Activated B cell treated with CpG ODN at 0.5 μM for 24 hours (primary cell): Measurements from ENCODE around the gene PCGF5. TPM values are rescaled to one million over a fixed set of nuclear protein-coding genes. Genes with fewer than 3 reads are reported as not detected.

Experiments
- ATAC-seq: fragments of 200-7000 bp; cut with Tn5 transposase; one replicate; pipeline ENCODE4 v1.10.0; 2021; ENCODE audit warnings: low read depth, mild to moderate bottlenecking, moderate library complexity
- CTCF ChIA-PET: fragments of 350-600 bp; sonication (Branson Sonifier 250); formaldehyde crosslinking; loops from one replicate; lab custom pipeline; 2021; ENCODE audit warnings: antibody characterized with exemption; lab: Charles Lee
- POLR2A ChIA-PET: fragments of 350-600 bp; sonication (Branson Sonifier 250); formaldehyde crosslinking; loops from one replicate; lab custom pipeline; 2021; ENCODE audit warnings: antibody characterized with exemption; lab: Charles Lee
- DNase-seq: peaks from one replicate; pipeline ENCODE4 v3.0.0; 2022
- H3K27ac Mint-ChIP-seq: one replicate; pipeline ENCODE4 v1.8.0; 2020; ENCODE audit warnings: mixed read lengths
- H3K27me3 Mint-ChIP-seq: one replicate; pipeline ENCODE4 v1.8.0; 2021; ENCODE audit warnings: mixed read lengths
- H3K36me3 Mint-ChIP-seq: one replicate; pipeline ENCODE4 v1.8.0; 2021; ENCODE audit warnings: low read depth, mixed read lengths
- H3K4me1 Mint-ChIP-seq: one replicate; pipeline ENCODE4 v1.8.0; 2021; ENCODE audit warnings: mixed read lengths
- H3K4me3 Mint-ChIP-seq: one replicate; pipeline ENCODE4 v1.8.0; 2020; ENCODE audit warnings: mild to moderate bottlenecking, mixed read lengths
- H3K9me3 Mint-ChIP-seq: one replicate; pipeline ENCODE4 v1.8.0; 2020; ENCODE audit warnings: mixed read lengths
- intact Hi-C: fragments of 100-400 bp; cut with micrococcal nuclease; formaldehyde crosslinking; loops from one replicate; pipeline ENCODE4 v1.15.1; 2024
- total RNA-seq: library from RNA; stranded (reverse); gene quantifications from 2 replicates; pipeline ENCODE4 v1.2.3, GENCODE V29; 2022
- TF ChIP-seq, protein P1 (sequence below): fragments of 200-600 bp; IDR thresholded peaks from one replicate; pipeline ENCODE4 v1.8.0; 2022; ENCODE audit warnings: antibody characterized with exemption, mild to moderate bottlenecking

PCGF5 gene
- total RNA-seq, 1 donor from 2014 or later = 72.9 TPM

DNA sequence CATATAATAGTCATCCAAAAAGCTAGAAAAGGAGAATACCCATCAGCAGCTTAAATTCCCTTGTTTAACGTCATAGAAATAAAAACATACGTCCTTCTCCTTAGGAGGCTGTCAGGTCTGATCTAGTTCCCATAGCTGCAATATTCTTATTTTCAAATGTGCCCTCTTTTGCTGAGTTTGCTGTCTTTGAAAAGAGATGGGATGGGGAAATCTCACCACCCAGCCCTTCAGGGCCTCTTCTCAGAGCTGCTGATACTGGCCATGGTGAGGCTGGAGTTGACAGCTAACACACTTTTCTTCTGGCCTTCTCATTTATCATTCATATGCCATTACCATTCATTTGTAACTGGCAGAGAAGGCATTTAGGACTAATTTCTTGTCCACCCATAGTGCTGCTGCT, 5.1 kb upstream of the PCGF5 start:
- H3K36me3 Mint-ChIP-seq = peaks cover 1% of the 10 kb centered on the region
- ChIA-PET POLR2A (interaction anchor here (3.2 kb wide), 1 partner anchor 53 kb away, joined by 19 read pairs; no protein-coding TSS in a partner anchor), CTCF (interaction anchor here (2.2 kb wide), 2 partner anchors 35 to 53 kb away, joined by 6 read pairs; no protein-coding TSS in a partner anchor)
- H3K9me3 Mint-ChIP-seq = no peaks in the 10 kb centered on the region
- DNase-seq (no peak), ATAC-seq (no peak)
- no peak overlapping the region for H3K4me3 Mint-ChIP-seq
- no peaks in the 10 kb centered on the region for H3K27me3 Mint-ChIP-seq
- intact Hi-C loops = loop anchor here (1.0 kb wide), 1 partner anchor 9 kb away; no protein-coding TSS in a partner anchor
- TF ChIP-seq, protein P1, sequence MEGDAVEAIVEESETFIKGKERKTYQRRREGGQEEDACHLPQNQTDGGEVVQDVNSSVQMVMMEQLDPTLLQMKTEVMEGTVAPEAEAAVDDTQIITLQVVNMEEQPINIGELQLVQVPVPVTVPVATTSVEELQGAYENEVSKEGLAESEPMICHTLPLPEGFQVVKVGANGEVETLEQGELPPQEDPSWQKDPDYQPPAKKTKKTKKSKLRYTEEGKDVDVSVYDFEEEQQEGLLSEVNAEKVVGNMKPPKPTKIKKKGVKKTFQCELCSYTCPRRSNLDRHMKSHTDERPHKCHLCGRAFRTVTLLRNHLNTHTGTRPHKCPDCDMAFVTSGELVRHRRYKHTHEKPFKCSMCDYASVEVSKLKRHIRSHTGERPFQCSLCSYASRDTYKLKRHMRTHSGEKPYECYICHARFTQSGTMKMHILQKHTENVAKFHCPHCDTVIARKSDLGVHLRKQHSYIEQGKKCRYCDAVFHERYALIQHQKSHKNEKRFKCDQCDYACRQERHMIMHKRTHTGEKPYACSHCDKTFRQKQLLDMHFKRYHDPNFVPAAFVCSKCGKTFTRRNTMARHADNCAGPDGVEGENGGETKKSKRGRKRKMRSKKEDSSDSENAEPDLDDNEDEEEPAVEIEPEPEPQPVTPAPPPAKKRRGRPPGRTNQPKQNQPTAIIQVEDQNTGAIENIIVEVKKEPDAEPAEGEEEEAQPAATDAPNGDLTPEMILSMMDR = no peak
- peaks cover 69% of the 10 kb centered on the region for H3K4me1 Mint-ChIP-seq
- H3K27ac Mint-ChIP-seq = peak overlapping the region; percentile 68

DNA sequence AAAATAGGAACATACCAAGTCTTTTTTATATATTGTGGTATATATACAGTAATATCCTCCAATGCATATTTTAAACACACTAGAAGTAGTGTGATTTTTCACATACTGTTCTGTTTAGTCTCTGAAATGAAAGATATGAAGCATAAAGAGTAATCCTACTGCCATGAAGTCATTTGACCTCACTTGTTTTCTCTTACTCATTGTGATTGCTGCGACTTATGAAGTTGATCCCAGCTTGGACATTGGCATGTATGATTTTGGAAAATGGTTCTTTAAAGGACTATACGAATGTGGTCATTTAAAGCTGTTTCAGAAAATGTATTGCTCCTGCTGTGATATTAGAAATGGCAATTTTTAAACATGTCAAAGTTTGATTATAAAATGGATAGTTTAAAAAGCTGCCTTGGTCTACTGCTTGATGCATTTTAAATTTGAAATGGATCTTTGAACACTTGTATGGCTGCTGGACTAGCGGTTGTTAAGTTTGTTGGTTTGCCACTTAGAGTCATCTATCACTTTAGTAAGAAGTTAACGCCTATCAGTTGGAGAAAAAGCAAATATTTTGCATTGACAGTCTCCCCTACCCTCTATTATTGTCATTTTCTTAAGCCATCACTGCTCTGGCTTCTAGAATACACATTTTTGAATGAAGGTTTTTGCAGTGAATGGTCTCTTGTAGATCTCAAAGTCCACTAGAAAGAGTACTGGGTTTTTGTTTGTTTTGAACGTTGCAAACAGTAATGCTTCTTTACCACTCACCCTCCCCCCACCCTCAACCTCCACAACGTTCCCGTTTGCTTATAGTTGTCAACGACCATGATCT, 881 bp upstream of the PCGF5 start:
- peaks cover 20% of the 10 kb centered on the region for H3K36me3 Mint-ChIP-seq
- DNase-seq = no peak
- intact Hi-C loops = loop anchor here (1.0 to 10.0 kb wide), 10 partner anchors 9 to 575 kb away; partner anchors contain the start of genes HECTD2 and TNKS2
- no peaks in the 10 kb centered on the region for H3K27me3 Mint-ChIP-seq
- ChIA-PET POLR2A (interaction anchor here (0.8 to 3.8 kb wide), 9 partner anchors 8 to 57 kb away, joined by 3 to 53 read pairs (median 4); no protein-coding TSS in a partner anchor), CTCF (interaction anchor here (1.2 to 2.8 kb wide), 4 partner anchors 9 to 214 kb away, joined by 4 to 10 read pairs (median 6); no protein-coding TSS in a partner anchor)
- no peak for ATAC-seq
- peaks cover 73% of the 10 kb centered on the region for H3K4me1 Mint-ChIP-seq
- H3K27ac Mint-ChIP-seq = peak overlapping the region; percentile 91
- H3K9me3 Mint-ChIP-seq = no peaks in the 10 kb centered on the region
- TF ChIP-seq, protein P1 = no peak
- H3K4me3 Mint-ChIP-seq = peak overlapping the region; percentile 84

DNA sequence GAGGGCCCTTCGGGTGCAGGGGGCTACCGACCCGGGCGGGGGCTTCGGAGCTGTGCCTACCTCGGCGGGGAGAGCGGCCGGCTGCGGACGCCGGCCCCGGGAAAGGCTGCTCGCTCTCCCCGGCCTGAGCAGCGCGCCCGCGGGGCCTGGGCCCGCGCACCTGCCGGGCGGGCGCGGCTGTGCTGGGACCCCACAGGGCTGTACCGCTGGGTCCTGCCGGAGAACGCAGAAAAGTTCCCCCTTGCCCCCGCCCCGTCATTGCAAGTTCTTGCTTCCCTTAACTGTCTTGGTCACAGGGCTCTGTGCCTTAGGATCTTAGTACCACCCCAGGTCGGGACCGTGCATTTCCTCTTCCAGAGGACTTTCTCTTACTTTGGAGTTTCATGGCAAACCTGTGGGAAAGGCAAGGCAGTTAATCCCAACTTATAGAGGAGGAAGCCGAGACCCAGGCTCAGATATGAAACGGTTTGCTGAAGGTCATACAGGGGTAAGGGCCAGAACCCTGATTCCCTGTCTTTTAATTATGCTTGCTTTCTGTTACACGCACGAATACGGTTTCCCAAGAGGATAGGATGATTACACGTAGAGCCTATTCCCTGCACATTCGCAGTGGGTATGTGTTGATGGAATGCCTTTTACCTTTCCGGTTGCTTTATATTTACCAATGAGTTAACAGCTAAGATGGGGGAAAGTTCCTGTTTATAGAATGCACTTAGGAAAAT, 652 bp downstream of the PCGF5 start:
- peaks cover 26% of the 10 kb centered on the region for H3K36me3 Mint-ChIP-seq
- intact Hi-C loops = loop anchor here (1.0 to 10.0 kb wide), 10 partner anchors 11 to 574 kb away; partner anchors contain the start of genes HECTD2 and TNKS2
- POLR2A ChIA-PET = interaction anchor here (0.6 to 3.8 kb wide), 11 partner anchors 16 to 1076 kb away, joined by 3 to 53 read pairs (median 4); no protein-coding TSS in a partner anchor
- peaks cover 65% of the 10 kb centered on the region for H3K4me1 Mint-ChIP-seq
- peak; percentile 35 for ATAC-seq
- H3K27ac Mint-ChIP-seq = peak overlapping the region; percentile 89
- H3K4me3 Mint-ChIP-seq = peak overlapping the region; percentile 93
- no peaks in the 10 kb centered on the region for H3K27me3 Mint-ChIP-seq
- CTCF ChIA-PET = interaction anchor here (0.9 to 2.8 kb wide), 5 partner anchors 10 to 215 kb away, joined by 3 to 10 read pairs (median 5); no protein-coding TSS in a partner anchor
- no peak for DNase-seq
- TF ChIP-seq, protein P1 = no peak
- H3K9me3 Mint-ChIP-seq = no peaks in the 10 kb centered on the region

DNA sequence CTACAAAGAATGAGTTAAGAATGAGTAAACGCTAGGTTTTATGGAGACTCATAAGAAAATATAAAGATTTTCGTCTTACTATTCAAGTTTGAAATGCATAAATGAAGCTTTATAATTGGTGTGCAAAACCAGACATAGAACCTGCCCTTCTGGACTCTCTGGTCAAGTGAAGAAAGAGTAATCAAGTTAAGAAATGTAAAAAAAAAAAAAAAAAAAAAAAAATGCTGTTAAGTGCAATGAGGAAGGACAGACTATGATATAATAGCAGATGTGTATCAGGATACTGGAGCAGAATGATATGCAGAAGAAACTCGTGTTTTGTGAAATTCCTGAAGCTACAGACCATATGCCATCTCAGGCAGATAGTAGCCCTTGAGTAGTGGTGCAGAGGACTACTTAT, 5.6 kb downstream of the PCGF5 start:
- H3K36me3 Mint-ChIP-seq = peaks cover 48% of the 10 kb centered on the region
- no peak overlapping the region for H3K27ac Mint-ChIP-seq
- peaks cover 55% of the 10 kb centered on the region for H3K4me1 Mint-ChIP-seq
- no peak for ATAC-seq
- H3K4me3 Mint-ChIP-seq = no peak overlapping the region
- TF ChIP-seq, protein P1 = no peak
- H3K9me3 Mint-ChIP-seq = no peaks in the 10 kb centered on the region
- CTCF ChIA-PET = interaction anchor here (1.1 kb wide), 1 partner anchor 135 kb away, joined by 4 read pairs; no protein-coding TSS in a partner anchor
- intact Hi-C loops = loop anchor here (10.0 kb wide), 1 partner anchor 569 kb away; the partner anchor contains the start of gene TNKS2
- no peaks in the 10 kb centered on the region for H3K27me3 Mint-ChIP-seq
- POLR2A ChIA-PET = interaction anchor here (1.2 kb wide), 1 partner anchor 62 kb away, joined by 4 read pairs; no protein-coding TSS in a partner anchor
- no peak for DNase-seq
